ENCODE data around the gene IRX5. TPM values are rescaled to one million over a fixed set of nuclear protein-coding genes. Genes with fewer than 3 reads are reported as not detected.

The IRX5 gene
- total RNA-seq, 2 experiments from 2014 or later: not detected

GRCh38 chr16:54892981-54893380, 37.7 kb upstream of the IRX5 start:
- POLR2A ChIA-PET: no interaction called here
- Mint-ChIP-seq H3K4me1 (ENCODE audit: low read depth) (no peaks in the 10 kb centered on the region), H3K9me3 (no peaks in the 10 kb centered on the region), H3K36me3 (ENCODE audit: low read depth) (no peaks in the 10 kb centered on the region), H3K4me3 (no peak overlapping the region), H3K27ac (no peak overlapping the region), H3K27me3 (peaks cover 13% of the 10 kb centered on the region)
- no peak for ATAC-seq (ENCODE audit: poor library complexity)
- no peaks in the 10 kb centered on the region for H3K36me3 ChIP-seq (ENCODE audit: insufficient read depth, low read length)
- TF ChIP-seq CTCF (IDR thresholded peaks at IDR 0.05): no peak
- H3K4me3 ChIP-seq (ENCODE audit: low read length): no peak overlapping the region
- peaks cover 0 to 3% of the 10 kb centered on the region in 2 experiments for H3K27me3 ChIP-seq (ENCODE audit: control insufficient read depth in 1 of 2, insufficient read depth in 2 of 2, low read length in 2 of 2)
- intact Hi-C loops (cut with DNase I, micrococcal nuclease): no loop called here
- no peak for DNase-seq
- no peaks in the 10 kb centered on the region for H3K9me3 ChIP-seq (ENCODE audit: control insufficient read depth in 1 of 2, insufficient read depth in 1 of 2, low read length in 2 of 2)
- H3K4me1 ChIP-seq (ENCODE audit: insufficient read depth, low read length): no peaks in the 10 kb centered on the region
- CTCF ChIA-PET: no interaction called here
- no peak overlapping the region for H3K27ac ChIP-seq (ENCODE audit: low read depth in 1 of 2, low read length in 2 of 2)

GRCh38 chr16:54897930-54898329, 32.7 kb upstream of the IRX5 start:
- peaks cover 1% of the 10 kb centered on the region for H3K9me3 Mint-ChIP-seq

GRCh38 chr16:54901606-54902005, 29.1 kb upstream of the IRX5 start:
- no peak for ATAC-seq (ENCODE audit: poor library complexity)
- Mint-ChIP-seq H3K4me1 (ENCODE audit: low read depth) (no peaks in the 10 kb centered on the region), H3K4me3 (no peak overlapping the region), H3K9me3 (peaks cover 5% of the 10 kb centered on the region), H3K27me3 (peaks cover 7% of the 10 kb centered on the region), H3K27ac (no peak overlapping the region), H3K36me3 (ENCODE audit: low read depth) (no peaks in the 10 kb centered on the region)
- H3K9me3 ChIP-seq (ENCODE audit: control insufficient read depth in 1 of 2, insufficient read depth in 1 of 2, low read length in 2 of 2): peaks cover 4 to 11% of the 10 kb centered on the region in 2 experiments
- no peaks in the 10 kb centered on the region for H3K36me3 ChIP-seq (ENCODE audit: insufficient read depth, low read length)
- no peak overlapping the region for H3K4me3 ChIP-seq (ENCODE audit: low read length)
- TF ChIP-seq CTCF (IDR thresholded peaks at IDR 0.05): no peak
- no peak overlapping the region for H3K27ac ChIP-seq (ENCODE audit: low read depth in 1 of 2, low read length in 2 of 2)
- CTCF ChIA-PET: no interaction called here
- no peaks in the 10 kb centered on the region for H3K4me1 ChIP-seq (ENCODE audit: insufficient read depth, low read length)
- intact Hi-C loops (cut with DNase I, micrococcal nuclease): no loop called here
- POLR2A ChIA-PET: no interaction called here
- H3K27me3 ChIP-seq (ENCODE audit: control insufficient read depth in 1 of 2, insufficient read depth in 2 of 2, low read length in 2 of 2): no peaks in the 10 kb centered on the region
- DNase-seq: no peak

More at GRCh38 chr16:54897930-54898329, 32.7 kb upstream of the IRX5 start:
- Histone ChIP-seq H3K9me3 (ENCODE audit: control insufficient read depth in 1 of 2, insufficient read depth in 1 of 2, low read length in 2 of 2) (peaks cover 4 to 7% of the 10 kb centered on the region in 2 experiments), H3K4me3 (ENCODE audit: low read length) (no peak overlapping the region), H3K36me3 (ENCODE audit: insufficient read depth, low read length) (no peaks in the 10 kb centered on the region), H3K27me3 (ENCODE audit: control insufficient read depth in 1 of 2, insufficient read depth in 2 of 2, low read length in 2 of 2) (no peaks in the 10 kb centered on the region), H3K27ac (ENCODE audit: low read depth in 1 of 2, low read length in 2 of 2) (no peak overlapping the region), H3K4me1 (ENCODE audit: insufficient read depth, low read length) (no peaks in the 10 kb centered on the region)
- H3K4me3 Mint-ChIP-seq: no peak overlapping the region
- no peaks in the 10 kb centered on the region for H3K4me1 Mint-ChIP-seq (ENCODE audit: low read depth)
- DNase-seq: no peak
- intact Hi-C loops (cut with DNase I, micrococcal nuclease): no loop called here
- peaks cover 12% of the 10 kb centered on the region for H3K27me3 Mint-ChIP-seq
- no peak overlapping the region for H3K27ac Mint-ChIP-seq
- ChIA-PET POLR2A (no interaction called here), CTCF (interaction anchor here (0.7 kb wide), 1 partner anchor 59 kb away, joined by 3 read pairs; no protein-coding TSS in a partner anchor)
- H3K36me3 Mint-ChIP-seq (ENCODE audit: low read depth): no peaks in the 10 kb centered on the region
- no peak for ATAC-seq (ENCODE audit: poor library complexity)
- no peak for TF ChIP-seq CTCF (IDR thresholded peaks at IDR 0.05)

All from CD4-positive, alpha-beta T cell (primary cell).